GM12873 (cell line): ENCODE results near the gene RNF214.

Experiments
- TF ChIP-seq, protein P1 (sequence below): IDR thresholded peaks from 2 replicates; pipeline ENCODE4 v1.5.1; 2012; ENCODE audit warnings: low read depth, mild to moderate bottlenecking, moderate library complexity, low read length, control low read depth; ENCODE audit not compliant: insufficient read depth; ENCODE audit errors: missing control alignments

Gene RNF214

DNA sequence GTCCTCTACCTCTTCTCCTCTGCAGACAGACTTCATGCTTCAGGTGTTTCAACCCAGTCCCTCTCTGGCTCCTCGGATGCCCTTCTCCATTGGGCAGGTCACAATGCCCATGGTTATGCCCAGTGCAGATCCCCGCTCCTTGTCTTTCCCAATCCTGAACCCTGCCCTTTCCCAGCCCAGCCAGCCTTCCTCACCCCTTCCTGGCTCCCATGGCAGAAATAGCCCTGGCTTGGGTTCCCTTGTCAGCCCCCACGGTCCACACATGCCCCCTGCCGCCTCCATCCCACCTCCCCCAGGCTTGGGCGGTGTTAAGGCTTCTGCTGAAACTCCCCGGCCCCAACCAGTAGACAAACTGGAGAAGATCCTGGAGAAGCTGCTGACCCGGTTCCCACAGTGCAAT, 49.4 kb downstream of the RNF214 start:
- TF ChIP-seq, protein P1, sequence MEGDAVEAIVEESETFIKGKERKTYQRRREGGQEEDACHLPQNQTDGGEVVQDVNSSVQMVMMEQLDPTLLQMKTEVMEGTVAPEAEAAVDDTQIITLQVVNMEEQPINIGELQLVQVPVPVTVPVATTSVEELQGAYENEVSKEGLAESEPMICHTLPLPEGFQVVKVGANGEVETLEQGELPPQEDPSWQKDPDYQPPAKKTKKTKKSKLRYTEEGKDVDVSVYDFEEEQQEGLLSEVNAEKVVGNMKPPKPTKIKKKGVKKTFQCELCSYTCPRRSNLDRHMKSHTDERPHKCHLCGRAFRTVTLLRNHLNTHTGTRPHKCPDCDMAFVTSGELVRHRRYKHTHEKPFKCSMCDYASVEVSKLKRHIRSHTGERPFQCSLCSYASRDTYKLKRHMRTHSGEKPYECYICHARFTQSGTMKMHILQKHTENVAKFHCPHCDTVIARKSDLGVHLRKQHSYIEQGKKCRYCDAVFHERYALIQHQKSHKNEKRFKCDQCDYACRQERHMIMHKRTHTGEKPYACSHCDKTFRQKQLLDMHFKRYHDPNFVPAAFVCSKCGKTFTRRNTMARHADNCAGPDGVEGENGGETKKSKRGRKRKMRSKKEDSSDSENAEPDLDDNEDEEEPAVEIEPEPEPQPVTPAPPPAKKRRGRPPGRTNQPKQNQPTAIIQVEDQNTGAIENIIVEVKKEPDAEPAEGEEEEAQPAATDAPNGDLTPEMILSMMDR = no peak

DNA sequence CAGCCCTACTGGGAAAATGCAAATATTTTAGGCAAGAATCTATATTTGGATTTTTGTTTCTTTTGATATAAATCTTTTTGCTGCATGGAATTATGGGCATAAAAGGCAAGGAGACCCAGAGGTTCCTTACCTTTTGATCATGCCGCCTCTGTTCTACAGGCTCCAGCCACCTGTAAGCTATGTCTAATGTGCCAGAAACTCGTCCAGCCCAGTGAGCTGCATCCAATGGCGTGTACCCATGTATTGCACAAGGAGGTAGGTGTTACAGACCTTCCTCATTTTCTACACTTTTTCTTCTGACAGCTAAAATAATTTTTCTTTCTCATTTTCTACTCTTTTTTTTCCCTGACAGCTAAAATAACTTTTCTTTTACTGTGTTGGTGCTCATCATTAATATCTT, 50.5 kb downstream of the RNF214 start:
- TF ChIP-seq, protein P1 = no peak

DNA sequence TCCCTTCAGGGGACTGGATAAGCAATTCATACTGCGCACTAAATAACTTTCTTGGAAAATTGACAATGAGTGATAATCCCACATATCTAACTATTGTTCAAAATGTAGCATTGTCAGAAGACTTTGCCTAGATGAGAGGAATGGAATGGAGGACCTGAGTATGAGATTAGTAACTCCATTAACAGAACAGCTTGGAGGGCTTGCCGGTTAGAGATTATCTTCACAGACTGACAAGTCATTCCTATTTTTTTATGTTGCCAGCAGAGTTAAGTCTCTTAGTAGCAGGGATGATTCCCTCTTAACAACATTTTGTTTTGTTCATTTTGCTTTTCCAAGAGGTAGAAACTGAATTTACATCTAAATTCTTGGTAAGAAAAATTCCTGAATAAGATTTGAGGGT, 51.6 kb downstream of the RNF214 start:
- TF ChIP-seq, protein P1 = no peak

DNA sequence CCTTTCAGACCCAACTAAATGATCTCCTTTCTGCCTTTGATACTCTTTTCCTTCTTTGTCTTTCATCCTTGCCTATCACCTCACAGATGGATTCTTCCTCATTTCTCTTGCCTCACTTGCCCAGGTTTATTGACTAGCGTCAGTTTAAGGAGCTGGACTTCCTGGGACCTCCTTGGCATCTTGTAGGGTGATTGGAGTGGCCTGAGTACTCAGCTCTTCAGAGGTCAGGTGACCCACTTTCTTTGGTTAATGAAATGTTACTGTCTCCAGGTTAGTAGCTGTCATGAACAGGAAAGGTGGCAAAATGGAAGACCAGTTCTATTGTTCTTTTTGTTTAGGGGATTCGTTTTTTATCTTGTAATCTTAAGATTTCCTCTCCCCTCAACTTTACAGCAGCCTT, 54.1 kb downstream of the RNF214 start:
- TF ChIP-seq, protein P1 = no peak

DNA sequence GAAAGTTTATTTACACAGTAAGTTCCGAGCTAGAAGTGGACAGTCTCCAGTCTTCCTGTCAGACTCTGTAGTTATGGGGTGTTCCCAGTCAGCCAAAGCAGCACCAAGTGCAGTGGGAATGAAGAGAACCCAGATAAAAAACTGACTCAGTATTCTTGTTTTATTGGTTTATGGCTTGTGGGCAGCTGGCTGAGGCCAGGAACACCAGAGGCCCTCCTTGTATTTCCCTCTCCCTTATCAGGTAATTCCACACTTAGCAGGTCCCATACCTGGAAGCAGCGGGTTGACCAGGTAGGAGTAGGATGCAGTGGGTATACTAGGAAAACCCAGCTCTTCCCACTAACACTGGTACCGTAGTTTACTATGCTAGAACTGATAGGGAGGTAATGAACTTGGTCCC, 55.2 kb downstream of the RNF214 start:
- TF ChIP-seq, protein P1 = no peak

DNA sequence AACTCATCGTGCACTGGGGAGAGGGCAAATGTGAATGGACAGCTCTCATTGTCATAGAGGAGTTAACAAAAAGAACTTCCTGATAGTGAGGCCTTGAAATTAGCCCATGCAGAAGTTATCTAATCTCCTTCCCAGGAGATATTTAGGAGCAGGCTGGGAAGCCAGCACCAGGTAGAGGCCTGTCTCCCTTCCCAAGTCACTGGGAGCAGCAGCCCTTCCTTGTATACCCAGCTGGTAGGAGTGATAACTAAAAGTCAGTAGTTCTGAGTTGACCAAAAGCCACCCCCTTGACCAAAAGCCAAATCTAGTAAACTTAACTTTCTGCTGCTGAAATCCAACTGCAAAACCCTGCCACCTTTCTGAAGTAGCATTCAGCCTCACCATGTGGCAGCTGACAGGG, 57.3 kb downstream of the RNF214 start:
- TF ChIP-seq, protein P1 = no peak

DNA sequence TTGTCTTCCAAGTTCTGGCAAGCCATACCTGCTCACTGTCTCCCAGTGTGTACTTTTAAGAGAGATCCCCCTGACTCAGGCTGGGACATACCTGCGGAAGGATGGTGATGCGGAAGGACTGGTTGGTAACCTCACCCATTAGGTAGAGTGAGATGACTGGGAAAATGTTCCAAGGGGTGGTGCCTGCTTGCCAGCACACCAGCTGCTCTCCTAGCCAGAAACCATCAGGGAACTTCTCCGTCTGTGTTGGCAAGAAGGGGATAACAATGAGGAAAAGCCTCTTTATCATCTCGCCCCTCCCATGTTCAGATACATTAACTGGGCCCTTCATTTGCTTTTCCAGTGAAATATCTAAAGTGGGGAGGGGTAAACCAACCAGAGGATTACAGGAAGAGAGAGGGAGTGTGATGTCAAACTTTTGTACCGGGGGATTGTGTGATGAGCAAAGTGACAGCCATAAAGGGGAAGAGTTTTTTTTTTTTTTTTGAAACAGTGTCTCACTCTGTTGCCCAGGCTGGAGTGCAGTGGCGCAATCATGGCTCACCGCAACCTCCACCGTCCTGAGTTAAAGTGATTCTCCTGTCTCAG, 58.4 kb downstream of the RNF214 start, which contains the start of gene BACE1-AS:
Gene BACE1-AS (plus strand): TSS at position 538 of the 588 bp plus-strand sequence.
- TF ChIP-seq, protein P1 = no peak
